HG02943 (cell line): ENCODE measurements around the gene ARAP3.
"Not testable (repeated sequence)": the region's sequence is repeated elsewhere in the genome, so short reads cannot be mapped to it uniquely, and the experiment has no call there.

Experiments used
- ATAC-seq: cut with Tn5 transposase; IDR thresholded peaks from one replicate; pipeline ENCODE4 v1.9.1; 2021; ENCODE audit warnings: mild to moderate bottlenecking, low read depth, moderate library complexity; ENCODE audit not compliant: unreplicated experiment

ARAP3 gene

GRCh38 chr5:141681695-141682641, at the start of gene ARAP3:
ARAP3 (minus strand) TSS chr5:141682230; CDS start chr5:141680486, 1,744 bp downstream.
- ATAC-seq, result no peak

GRCh38 chr5:141729387-141730006, 47.5 kb upstream of the ARAP3 start:
- ATAC-seq, result no peak

GRCh38 chr5:141725891-141726290, 43.9 kb upstream of the ARAP3 start:
- no peak for ATAC-seq

DNA sequence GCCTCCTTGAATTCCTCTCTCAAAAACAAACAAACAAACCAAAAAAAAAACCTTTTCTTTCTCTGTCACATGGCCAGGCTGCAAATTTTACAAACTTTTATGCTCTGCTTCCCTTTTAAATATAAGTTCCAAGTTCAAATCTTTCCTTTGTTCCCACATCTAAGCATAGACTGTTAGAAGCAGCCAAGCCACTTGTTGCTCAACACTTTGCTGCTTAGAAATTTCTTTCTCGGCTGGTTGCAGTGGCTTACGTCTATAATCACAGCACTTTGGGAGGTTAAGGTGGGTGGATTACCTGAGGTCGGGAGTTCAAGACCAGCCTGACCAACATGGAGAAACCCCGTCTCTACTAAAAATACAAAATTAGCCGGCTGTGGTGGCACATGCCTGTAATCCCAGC, 43.1 kb upstream of the ARAP3 start:
- not testable (repeated sequence) for ATAC-seq

GRCh38 chr5:141722266-141722665, 40.2 kb upstream of the ARAP3 start:
- ATAC-seq, result no peak

DNA sequence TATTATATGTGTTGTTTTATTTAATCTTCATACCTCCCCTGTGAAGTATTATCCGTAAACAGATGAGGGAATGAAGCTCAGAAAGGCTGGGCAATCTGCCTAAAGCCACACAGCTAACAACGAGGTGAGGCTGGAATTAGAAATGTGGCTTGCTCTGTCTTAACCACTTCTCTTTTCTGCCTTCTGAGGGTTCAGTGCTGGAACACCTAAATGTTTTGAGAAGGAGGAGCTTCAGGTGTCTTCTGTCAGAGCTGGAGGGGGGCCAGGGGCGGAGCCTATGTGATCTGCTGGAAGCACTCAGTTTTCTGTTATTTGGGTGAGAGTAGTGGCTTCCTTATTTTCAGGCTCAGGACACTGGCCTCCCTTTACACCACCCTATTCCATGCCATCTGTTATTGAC, 35.0 kb upstream of the ARAP3 start:
- no peak for ATAC-seq

DNA sequence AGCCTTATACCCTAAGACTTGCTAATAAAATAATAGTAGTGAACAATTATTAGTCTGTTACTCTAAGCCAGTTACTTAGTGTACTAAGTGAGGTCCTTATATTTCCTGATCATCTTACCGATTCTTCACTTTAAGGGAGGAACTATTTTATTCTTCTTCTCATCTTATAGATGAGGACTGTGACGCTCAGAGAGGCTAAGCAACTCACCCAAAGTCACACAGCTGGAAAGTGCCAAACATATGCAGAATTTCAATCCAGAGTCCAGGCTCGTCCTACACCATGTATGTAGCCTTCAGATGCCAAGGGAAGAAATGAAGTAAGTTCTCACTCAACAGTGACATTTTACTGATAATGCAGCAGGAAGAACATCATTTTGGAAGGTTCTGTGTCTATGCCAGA, 34.4 kb upstream of the ARAP3 start:
- no peak for ATAC-seq

DNA sequence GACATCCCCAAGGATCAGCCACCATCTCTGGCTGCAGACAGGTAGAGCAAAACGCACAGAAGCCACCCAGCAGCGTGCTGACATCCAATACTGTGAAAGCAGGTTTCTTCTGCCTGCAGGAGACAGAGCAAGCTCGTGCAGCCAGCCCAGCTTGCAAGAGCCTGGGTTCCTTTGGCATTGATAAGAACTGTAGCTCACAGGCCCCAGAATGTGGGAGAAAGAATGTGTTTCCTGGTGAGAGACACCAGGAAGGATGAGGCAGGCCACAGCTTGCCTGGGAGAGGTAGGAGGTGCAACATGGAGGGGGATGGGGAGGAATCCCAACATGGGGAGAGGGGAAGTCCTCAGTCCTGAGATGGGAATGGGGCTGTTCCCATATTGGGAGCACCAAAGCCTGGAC, 34.0 kb upstream of the ARAP3 start:
- ATAC-seq, result no peak

- no peak for ATAC-seq
These were observed 33.4 kb upstream of the ARAP3 start for GRCh38 chr5:141715346-141715905.

DNA sequence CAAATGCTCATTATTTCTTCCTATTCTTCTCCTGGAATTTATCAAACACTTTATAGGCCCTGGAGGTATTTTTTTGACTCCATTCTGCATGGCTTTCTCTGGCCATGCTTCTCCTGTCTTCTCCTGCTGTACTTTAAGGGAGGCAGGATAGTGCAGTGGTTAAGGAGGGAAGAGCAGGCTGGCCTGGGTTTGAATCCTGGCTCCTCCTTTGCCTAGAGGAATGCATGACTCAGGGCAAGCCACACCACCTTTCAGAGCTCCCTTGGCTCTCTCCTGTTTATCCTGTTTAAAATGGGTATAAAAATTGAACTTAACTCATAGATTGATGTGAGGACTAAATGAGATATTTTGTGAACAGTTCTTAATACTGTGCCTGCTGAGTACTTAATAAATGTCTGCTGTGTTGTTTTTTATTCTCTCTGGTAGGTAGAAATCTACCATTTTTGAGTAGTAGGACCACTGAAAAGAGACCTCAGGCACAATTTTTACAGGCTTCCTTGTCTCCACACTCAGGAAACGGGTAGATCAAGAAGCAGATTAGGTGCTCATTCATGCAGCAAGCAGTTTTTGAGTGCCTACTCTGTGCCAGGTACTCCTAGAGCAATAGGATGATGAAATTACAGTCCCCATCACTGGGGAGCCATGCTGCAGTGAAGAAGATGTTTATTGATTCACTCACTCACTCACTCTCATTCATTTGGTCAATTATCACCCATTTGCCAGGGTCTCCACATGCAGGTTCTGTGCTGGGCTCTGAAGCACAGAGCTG, 32.7 kb upstream of the ARAP3 start:
- ATAC-seq, result no peak

DNA sequence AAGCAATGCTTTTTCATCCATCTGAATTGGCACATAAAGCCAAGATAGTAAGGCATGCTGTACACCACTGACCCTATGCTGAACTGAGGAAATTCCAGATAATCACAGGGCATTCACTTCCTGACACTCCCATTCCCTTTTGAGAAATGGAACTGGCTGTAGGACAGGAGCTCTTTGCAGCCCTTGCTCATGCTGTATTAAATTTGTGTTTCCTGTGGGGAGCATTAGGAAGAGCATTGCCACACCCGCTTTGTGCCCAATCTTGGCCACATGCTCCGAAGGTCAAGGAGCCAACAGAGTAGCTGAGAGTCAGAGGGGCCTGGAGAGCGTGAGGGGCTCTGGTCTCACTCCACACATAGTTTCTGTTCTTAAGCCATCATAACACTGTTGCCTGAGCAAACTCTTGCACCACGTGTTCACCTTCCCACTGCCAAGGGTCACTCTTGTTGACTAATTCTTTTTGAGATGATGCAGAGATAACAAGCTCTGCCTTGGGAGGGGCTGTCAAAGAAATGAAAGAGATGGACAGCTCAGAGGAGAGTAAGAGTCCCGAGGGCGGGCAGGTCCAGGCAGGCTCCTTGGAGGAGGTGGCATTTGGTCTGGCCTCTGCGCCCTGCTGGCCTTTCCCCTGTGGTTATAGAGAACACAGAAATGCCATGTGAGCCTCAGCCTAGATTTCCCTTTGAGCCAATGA, 31.7 kb upstream of the ARAP3 start:
- ATAC-seq, result no peak

DNA sequence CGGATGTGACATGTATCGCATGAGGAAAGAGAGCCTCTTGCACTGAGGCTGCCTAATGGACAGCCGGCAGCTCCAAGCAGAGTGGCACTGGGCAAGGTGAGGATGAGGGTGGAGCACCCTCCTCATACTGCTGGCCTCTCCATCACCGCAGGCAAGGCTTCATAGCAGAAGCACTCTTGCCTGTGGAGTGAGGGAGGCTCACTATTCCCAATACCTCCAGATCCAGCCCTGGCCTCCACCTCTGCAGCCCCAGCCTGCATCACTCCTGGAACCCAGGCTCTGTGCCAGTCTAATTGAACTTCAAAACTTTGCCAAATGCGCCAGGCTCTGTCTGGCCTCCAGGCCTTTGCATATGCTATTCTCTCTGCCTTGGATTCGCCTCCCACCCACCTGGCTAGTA, 29.7 kb upstream of the ARAP3 start:
- ATAC-seq, result no peak

GRCh38 chr5:141709699-141710267, 27.8 kb upstream of the ARAP3 start:
- no peak for ATAC-seq

GRCh38 chr5:141708016-141708415, 26.0 kb upstream of the ARAP3 start:
- ATAC-seq, result no peak

DNA sequence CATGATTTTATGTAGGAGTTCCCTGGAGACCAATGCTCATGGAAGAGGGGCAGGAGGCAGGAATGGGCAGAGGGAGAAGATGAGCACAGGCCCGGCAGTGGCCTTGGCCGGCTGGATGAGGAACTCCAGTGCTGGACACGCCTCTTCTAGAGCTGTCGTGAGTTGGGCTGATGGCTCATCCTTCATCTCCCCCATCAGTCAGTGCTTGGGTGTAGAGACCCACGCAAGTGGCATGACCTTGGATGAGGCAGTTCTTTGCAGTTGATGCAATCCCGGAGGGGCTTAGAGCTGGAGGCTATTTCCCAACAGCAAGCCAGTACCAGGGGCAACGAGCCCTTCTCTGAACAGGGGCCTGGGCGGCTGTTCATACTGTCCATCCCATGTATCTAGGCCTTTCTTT, 25.5 kb upstream of the ARAP3 start:
- ATAC-seq, result no peak

GRCh38 chr5:141706121-141706520, 24.1 kb upstream of the ARAP3 start:
- no peak for ATAC-seq

DNA sequence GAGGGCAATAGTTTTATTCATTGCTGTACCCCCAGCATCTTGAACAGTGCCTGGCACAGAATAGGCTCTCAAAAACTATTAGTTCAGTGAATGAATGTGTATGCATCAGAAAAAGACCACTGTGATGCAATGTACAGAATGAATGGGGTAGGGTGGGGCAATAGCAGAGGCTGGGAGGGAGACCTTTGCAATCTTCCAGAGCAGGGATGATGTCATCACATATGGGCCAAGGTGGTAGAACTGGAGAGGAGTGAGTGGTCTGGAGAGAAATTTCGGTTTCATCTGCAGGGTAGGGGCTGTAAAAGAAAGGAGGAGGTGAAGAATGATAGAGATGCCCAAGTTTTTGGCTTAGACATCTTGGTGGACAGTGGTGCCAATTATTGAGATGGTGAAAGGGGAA, 23.4 kb upstream of the ARAP3 start:
- no peak for ATAC-seq

GRCh38 chr5:141704782-141705297, 22.8 kb upstream of the ARAP3 start:
- no peak for ATAC-seq

DNA sequence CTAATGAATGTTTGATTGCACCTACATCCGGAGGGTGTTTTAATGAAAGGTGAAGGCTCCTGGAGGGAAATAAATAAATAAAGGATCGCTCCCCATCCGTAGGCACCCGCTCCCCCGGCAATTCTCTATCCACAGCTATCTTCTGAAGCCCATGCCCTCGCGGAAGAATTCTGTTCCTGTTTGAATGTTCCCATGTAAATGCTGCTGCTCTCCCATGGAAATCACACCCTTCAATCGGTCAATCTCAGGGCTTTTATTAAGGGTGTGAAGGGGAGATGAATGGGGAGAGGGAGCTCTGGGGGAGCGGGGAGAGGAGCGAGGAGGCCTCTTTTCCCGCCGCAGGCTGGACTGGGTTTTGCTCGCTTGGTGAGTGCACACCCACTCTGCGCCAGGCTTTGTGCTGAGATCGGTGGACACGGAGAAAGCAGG, 21.1 kb upstream of the ARAP3 start:
- ATAC-seq, result no peak
